ENCODE results near the gene TICAM1. TPM values are rescaled to one million over a fixed set of nuclear protein-coding genes. Genes with fewer than 3 reads are reported as not detected.
"Not testable (repeated sequence)": the region's sequence is repeated elsewhere in the genome, so short reads cannot be mapped to it uniquely, and the experiment has no call there.

Gene TICAM1
- total and polyA plus RNA-seq, 4 donors: 2.1 to 8.6 (median 5.5) TPM

DNA sequence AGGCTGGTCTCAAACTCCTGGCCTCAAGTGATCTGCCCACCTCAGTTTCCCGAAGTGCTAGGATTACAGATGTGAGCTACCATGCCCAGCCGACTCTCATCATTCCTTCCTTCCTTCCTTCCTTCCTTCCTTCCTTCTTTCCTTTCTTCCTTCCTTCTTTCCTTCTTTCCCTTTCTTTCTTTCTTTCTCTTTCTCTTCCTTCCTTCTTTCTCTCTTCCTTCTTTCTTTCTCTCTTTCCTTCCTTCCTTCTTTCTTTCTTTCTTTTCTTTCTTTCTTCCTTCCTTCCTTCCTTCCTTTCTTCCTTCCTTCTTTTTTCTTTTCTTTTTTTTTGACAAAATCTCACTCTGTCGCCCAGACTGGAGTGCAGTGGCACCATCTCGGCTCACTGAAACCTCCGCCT, 53.4 kb downstream of the TICAM1 start:
- not testable (repeated sequence) for H3K36me3 ChIP-seq (ENCODE audit: control insufficient read depth in 4 of 4, insufficient read depth in 3 of 4, low read depth in 1 of 4, low read length in 3 of 4); H3K27ac ChIP-seq (ENCODE audit: low read depth in 1 of 2, low read length in 2 of 2); DNase-seq (ENCODE audit: low spot score); H3K9ac ChIP-seq (ENCODE audit: low read depth in 1 of 2, low read length in 2 of 2); H3K4me1 ChIP-seq (ENCODE audit: control insufficient read depth in 4 of 4, insufficient read depth in 4 of 4, low read length in 3 of 4); H3K27me3 ChIP-seq (ENCODE audit: control insufficient read depth in 4 of 4, insufficient read depth in 4 of 4, low read length in 3 of 4); H3K4me3 ChIP-seq (ENCODE audit: low read depth in 1 of 3, low read length in 3 of 3); H3K9me3 ChIP-seq (ENCODE audit: control insufficient read depth in 4 of 4, low read length in 3 of 4)
- 74% methylated on average over 5 of the region's 5 CpGs for WGBS

DNA sequence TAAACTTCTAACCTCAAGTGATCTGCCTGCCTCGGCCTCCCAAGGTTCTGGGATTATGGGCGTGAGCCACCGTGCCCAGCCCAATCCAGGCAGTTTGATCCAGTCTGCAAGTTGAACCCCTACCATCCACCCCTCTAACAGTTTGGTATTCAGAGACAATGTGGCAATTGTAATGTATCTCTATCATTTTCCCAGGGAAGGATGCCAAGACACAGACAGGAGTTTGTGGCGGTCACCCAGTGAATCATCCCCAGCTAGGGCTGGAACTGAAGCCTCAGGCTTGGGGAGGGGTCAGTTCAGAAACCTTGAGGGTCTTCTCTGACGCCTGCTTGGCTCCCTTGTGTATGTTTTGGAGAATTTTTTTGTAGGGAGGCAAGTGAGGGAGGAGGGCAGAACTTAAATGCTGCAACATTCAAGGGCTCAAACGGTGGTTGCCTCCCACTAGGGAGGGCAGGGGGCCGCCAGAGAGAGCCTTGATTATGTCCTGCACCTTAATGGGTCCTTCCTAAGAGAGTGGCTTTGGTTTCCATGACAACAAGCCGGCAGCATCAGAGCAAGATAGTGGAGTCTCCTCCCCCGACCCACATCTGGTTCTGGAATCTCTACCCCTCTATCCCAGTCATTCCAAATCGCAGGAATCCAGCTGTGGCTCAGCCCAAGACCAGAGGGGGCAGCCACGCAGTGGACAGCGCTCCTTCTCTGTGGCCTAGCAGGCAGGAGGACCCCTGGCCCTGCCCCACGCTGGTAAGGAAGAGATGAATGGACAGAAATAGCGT, 54.9 kb downstream of the TICAM1 start:
- TF ChIP-seq NR2F2 (IDR thresholded peaks at IDR 0.05): no peak
- TF ChIP-seq TAF1 (conservative IDR thresholded peaks at IDR 0.05): no peak
- no peak for TF ChIP-seq SP1 (IDR thresholded peaks at IDR 0.05)
- no peak for TF ChIP-seq RXRA (IDR thresholded peaks at IDR 0.05)
- no peak for TF ChIP-seq FOXA2 (IDR thresholded peaks at IDR 0.05)
- no peak for TF ChIP-seq JUND (IDR thresholded peaks at IDR 0.05)
- TF ChIP-seq ZBTB33 (IDR thresholded peaks at IDR 0.05): no peak
- no peak for TF ChIP-seq HNF4G (IDR thresholded peaks at IDR 0.05)
- 52% methylated on average over 14 of the region's 14 CpGs for WGBS
- Histone ChIP-seq H3K27me3 (ENCODE audit: control insufficient read depth in 4 of 4, insufficient read depth in 4 of 4, low read length in 3 of 4) (no peaks in the 10 kb centered on the region), H3K36me3 (ENCODE audit: control insufficient read depth in 4 of 4, insufficient read depth in 3 of 4, low read depth in 1 of 4, low read length in 3 of 4) (no peaks in the 10 kb centered on the region), H3K9ac (ENCODE audit: low read depth in 1 of 2, low read length in 2 of 2) (no peak overlapping the region), H3K27ac (ENCODE audit: low read depth in 1 of 2, low read length in 2 of 2) (no peak overlapping the region), H3K9me3 (ENCODE audit: control insufficient read depth in 4 of 4, low read length in 3 of 4) (peaks cover 0 to 2% (median 0%) of the 10 kb centered on the region in 4 donors), H3K4me3 (ENCODE audit: low read depth in 1 of 3, low read length in 3 of 3) (no peak overlapping the region), H3K4me1 (ENCODE audit: control insufficient read depth in 4 of 4, insufficient read depth in 4 of 4, low read length in 3 of 4) (no peaks in the 10 kb centered on the region)
- DNase-seq (ENCODE audit: low spot score): no peak

GRCh38 chr19:4775627-4776152, 55.8 kb downstream of the TICAM1 start:
- no peaks in the 10 kb centered on the region for H3K4me1 ChIP-seq (ENCODE audit: control insufficient read depth in 4 of 4, insufficient read depth in 4 of 4, low read length in 3 of 4)
- H3K27me3 ChIP-seq (ENCODE audit: control insufficient read depth in 4 of 4, insufficient read depth in 4 of 4, low read length in 3 of 4): no peaks in the 10 kb centered on the region
- H3K36me3 ChIP-seq (ENCODE audit: control insufficient read depth in 4 of 4, insufficient read depth in 3 of 4, low read depth in 1 of 4, low read length in 3 of 4): no peaks in the 10 kb centered on the region
- no peak overlapping the region for H3K4me3 ChIP-seq (ENCODE audit: low read depth in 1 of 3, low read length in 3 of 3)
- DNase-seq (ENCODE audit: low spot score): no peak
- H3K9ac ChIP-seq (ENCODE audit: low read depth in 1 of 2, low read length in 2 of 2): no peak overlapping the region
- 60% methylated on average over 5 of the region's 5 CpGs for WGBS
- no peaks in the 10 kb centered on the region for H3K9me3 ChIP-seq (ENCODE audit: control insufficient read depth in 4 of 4, low read length in 3 of 4)
- H3K27ac ChIP-seq (ENCODE audit: low read depth in 1 of 2, low read length in 2 of 2): no peak overlapping the region
- no peak for TF ChIP-seq MAX (IDR thresholded peaks at IDR 0.05)
- no peak for TF ChIP-seq FOXA1 (IDR thresholded peaks at IDR 0.05)
- TF ChIP-seq, protein P1, sequence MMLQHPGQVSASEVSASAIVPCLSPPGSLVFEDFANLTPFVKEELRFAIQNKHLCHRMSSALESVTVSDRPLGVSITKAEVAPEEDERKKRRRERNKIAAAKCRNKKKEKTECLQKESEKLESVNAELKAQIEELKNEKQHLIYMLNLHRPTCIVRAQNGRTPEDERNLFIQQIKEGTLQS (IDR thresholded peaks at IDR 0.05): no peak
- TF ChIP-seq GABPA (IDR thresholded peaks at IDR 0.05 in 1 of 2, conservative IDR thresholded peaks at IDR 0.05 in 1 of 2): no peak
- no peak for TF ChIP-seq RAD21 (IDR thresholded peaks at IDR 0.05)
- TF ChIP-seq, protein P2, sequence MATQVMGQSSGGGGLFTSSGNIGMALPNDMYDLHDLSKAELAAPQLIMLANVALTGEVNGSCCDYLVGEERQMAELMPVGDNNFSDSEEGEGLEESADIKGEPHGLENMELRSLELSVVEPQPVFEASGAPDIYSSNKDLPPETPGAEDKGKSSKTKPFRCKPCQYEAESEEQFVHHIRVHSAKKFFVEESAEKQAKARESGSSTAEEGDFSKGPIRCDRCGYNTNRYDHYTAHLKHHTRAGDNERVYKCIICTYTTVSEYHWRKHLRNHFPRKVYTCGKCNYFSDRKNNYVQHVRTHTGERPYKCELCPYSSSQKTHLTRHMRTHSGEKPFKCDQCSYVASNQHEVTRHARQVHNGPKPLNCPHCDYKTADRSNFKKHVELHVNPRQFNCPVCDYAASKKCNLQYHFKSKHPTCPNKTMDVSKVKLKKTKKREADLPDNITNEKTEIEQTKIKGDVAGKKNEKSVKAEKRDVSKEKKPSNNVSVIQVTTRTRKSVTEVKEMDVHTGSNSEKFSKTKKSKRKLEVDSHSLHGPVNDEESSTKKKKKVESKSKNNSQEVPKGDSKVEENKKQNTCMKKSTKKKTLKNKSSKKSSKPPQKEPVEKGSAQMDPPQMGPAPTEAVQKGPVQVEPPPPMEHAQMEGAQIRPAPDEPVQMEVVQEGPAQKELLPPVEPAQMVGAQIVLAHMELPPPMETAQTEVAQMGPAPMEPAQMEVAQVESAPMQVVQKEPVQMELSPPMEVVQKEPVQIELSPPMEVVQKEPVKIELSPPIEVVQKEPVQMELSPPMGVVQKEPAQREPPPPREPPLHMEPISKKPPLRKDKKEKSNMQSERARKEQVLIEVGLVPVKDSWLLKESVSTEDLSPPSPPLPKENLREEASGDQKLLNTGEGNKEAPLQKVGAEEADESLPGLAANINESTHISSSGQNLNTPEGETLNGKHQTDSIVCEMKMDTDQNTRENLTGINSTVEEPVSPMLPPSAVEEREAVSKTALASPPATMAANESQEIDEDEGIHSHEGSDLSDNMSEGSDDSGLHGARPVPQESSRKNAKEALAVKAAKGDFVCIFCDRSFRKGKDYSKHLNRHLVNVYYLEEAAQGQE (IDR thresholded peaks at IDR 0.05): no peak
- TF ChIP-seq YY1 (IDR thresholded peaks at IDR 0.05): no peak
- no peak for TF ChIP-seq HNF4A (conservative IDR thresholded peaks at IDR 0.05)
- TF ChIP-seq TAF1 (conservative IDR thresholded peaks at IDR 0.05): no peak
- TF ChIP-seq ZBTB33 (IDR thresholded peaks at IDR 0.05): no peak
- TF ChIP-seq SP1 (IDR thresholded peaks at IDR 0.05): no peak
- no peak for TF ChIP-seq NR2F2 (IDR thresholded peaks at IDR 0.05)
- no peak for TF ChIP-seq EGR1 (IDR thresholded peaks at IDR 0.05; ENCODE audit: low read depth in 2 of 2)
- TF ChIP-seq RXRA (IDR thresholded peaks at IDR 0.05): no peak
- no peak for TF ChIP-seq CTCF (IDR thresholded peaks at IDR 0.05; ENCODE audit: low read depth, low read length, missing input control)

Data from liver (tissue), 9 donors.